Immature natural killer cell (primary cell): ENCODE measurements around the gene COQ10A. TPM values are rescaled to one million over a fixed set of nuclear protein-coding genes. Genes with fewer than 3 reads are reported as not detected.
"Not testable (repeated sequence)": the region's sequence is repeated elsewhere in the genome, so short reads cannot be mapped to it uniquely, and the experiment has no call there.

ENCODE experiments used
- DNase-seq, 3 donors: peaks; one replicate each; pipeline ENCODE4 v3.0.0; 2022; ENCODE audit warnings: mixed read lengths in 1 of 3
- H3K27ac Mint-ChIP-seq, 6 donors: one replicate each; pipeline ENCODE4 v1.8.0; 2020; ENCODE audit warnings: mixed read lengths in 6 of 6, mild to moderate bottlenecking in 5 of 6, inconsistent platforms in 4 of 6, moderate library complexity in 3 of 6
- H3K27me3 Mint-ChIP-seq, 3 donors: one replicate each; pipeline ENCODE4 v1.8.0; 2020 to 2021; ENCODE audit warnings: low read depth in 3 of 3, mild to moderate bottlenecking in 3 of 3, mixed read lengths in 3 of 3, moderate library complexity in 3 of 3, inconsistent platforms in 1 of 3
- H3K36me3 Mint-ChIP-seq, 3 donors: one replicate each; pipeline ENCODE4 v1.8.0; 2020; ENCODE audit warnings: mixed read lengths in 3 of 3, inconsistent platforms in 2 of 3, mild to moderate bottlenecking in 2 of 3
- H3K4me1 Mint-ChIP-seq, 2 donors: one replicate each; pipeline ENCODE4 v1.8.0; 2020; ENCODE audit warnings: inconsistent platforms in 2 of 2, mild to moderate bottlenecking in 2 of 2, mixed read lengths in 2 of 2, moderate library complexity in 1 of 2
- H3K4me3 Mint-ChIP-seq, 5 donors: one replicate each; pipeline ENCODE4 v1.8.0; 2020; ENCODE audit warnings: mild to moderate bottlenecking in 5 of 5, mixed read lengths in 5 of 5, inconsistent platforms in 3 of 5, moderate library complexity in 3 of 5
- H3K9me3 Mint-ChIP-seq, 6 donors: one replicate each; pipeline ENCODE4 v1.8.0; 2020; ENCODE audit warnings: mild to moderate bottlenecking in 6 of 6, mixed read lengths in 6 of 6, inconsistent platforms in 4 of 6, moderate library complexity in 3 of 6
- polyA plus RNA-seq, 3 donors: library from polyadenylated mRNA; unstranded; fragments of 300-500 nt; fragmentation: Illumina TruSeq; gene quantifications; one replicate each; pipeline ENCODE4 v1.2.3, GENCODE V29; 2021

The COQ10A gene
- polyA plus RNA-seq, 3 donors from 2014 or later, result 12.0 to 18.6 (median 18.3) TPM

DNA sequence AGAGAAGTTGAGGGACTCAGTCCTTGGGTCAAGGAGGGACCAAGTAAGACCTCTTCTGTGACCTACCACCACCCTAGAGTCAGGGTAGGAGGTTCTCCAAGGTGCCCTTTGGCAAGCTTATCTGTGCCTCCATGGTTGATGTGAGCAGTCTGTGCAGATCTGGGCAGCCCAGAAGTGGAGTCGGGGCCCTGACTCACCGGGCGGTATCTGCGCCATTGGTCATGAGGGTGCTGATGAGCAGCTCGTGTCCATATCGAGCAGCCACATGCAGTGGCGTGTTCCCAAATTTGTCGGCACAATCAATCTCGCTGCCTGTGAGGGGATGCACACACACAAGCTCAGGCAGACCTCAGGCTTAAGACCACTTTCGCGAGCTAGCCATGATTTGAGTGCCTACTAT lies 13.7 kb upstream of the COQ10A start:
- no peaks in the 10 kb centered on the region for H3K27me3 Mint-ChIP-seq
- H3K9me3 Mint-ChIP-seq, result no peaks in the 10 kb centered on the region
- peaks cover 14 to 15% of the 10 kb centered on the region in 2 donors for H3K4me1 Mint-ChIP-seq
- no peak for DNase-seq
- no peak overlapping the region for H3K4me3 Mint-ChIP-seq
- no peak overlapping the region for H3K27ac Mint-ChIP-seq
- peaks cover 3 to 33% (median 10%) of the 10 kb centered on the region in 3 donors for H3K36me3 Mint-ChIP-seq

DNA sequence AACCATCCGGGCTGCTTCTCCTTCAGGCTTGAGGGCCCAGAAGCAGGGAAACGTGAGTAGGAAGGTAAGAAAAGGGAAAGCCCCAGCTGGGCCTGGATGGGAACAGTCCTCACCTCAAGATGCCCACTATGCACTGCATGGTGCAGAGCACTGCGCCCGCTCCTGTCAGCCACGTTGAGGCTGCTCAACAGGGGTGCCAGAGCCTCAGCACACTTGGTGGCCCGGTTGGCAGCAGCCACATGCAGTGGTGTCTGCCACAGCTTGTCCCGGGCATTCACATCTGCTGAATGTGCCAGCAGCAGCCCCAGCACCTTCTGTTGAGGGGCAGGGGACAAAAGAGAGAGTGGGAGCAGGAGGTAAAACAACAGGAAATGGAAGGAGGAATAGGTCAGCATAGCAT lies 11.1 kb upstream of the COQ10A start:
- Mint-ChIP-seq H3K9me3 (no peaks in the 10 kb centered on the region), H3K27me3 (peaks cover 1 to 8% (median 2%) of the 10 kb centered on the region in 3 donors), H3K27ac (peak overlapping the region in 2 of 6 donors; percentile 3 to 35), H3K4me3 (no peak overlapping the region), H3K36me3 (peaks cover 3 to 28% (median 10%) of the 10 kb centered on the region in 3 donors), H3K4me1 (peaks cover 22 to 23% of the 10 kb centered on the region in 2 donors)
- no peak for DNase-seq

DNA sequence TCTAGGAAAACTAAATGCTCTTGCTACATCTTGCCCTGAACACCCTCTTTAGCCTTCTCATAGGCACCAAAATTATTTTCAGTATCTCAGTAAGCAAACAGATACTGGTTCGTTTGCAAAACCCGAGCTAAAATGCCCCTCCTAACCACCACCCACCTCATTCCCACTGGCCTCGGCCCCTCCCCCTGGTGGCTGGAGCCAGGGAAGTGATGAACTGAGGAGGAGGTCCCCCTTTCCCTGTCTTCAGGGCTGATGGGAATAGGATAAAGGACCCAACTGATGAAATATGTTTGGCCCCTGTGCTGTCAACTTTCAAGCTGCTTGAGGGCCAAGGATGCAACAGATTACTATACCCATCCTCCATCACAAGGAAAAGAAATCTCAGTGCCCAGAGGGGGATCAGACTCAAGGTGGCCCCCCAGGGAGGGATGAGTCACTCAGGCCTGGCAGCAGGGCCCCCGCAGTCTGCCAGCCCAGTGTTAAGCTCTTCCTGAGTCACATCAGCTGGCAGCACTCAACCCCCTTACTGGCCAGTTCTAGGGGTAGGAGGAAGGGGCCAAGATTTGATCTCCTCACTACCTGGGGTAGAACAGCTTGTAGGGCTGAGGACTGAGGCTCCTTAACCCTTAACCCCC lies 10.3 kb upstream of the COQ10A start:
- H3K9me3 Mint-ChIP-seq, result no peaks in the 10 kb centered on the region
- H3K27me3 Mint-ChIP-seq, result peaks cover 1 to 8% (median 2%) of the 10 kb centered on the region in 3 donors
- peak overlapping the region; percentile 2 to 76 (median 56) for H3K27ac Mint-ChIP-seq
- H3K4me1 Mint-ChIP-seq, result peaks cover 22 to 23% of the 10 kb centered on the region in 2 donors
- peak overlapping the region; percentile 77 to 85 (median 82) for H3K4me3 Mint-ChIP-seq
- peaks cover 3 to 28% (median 10%) of the 10 kb centered on the region in 3 donors for H3K36me3 Mint-ChIP-seq
- DNase-seq, result no peak

DNA sequence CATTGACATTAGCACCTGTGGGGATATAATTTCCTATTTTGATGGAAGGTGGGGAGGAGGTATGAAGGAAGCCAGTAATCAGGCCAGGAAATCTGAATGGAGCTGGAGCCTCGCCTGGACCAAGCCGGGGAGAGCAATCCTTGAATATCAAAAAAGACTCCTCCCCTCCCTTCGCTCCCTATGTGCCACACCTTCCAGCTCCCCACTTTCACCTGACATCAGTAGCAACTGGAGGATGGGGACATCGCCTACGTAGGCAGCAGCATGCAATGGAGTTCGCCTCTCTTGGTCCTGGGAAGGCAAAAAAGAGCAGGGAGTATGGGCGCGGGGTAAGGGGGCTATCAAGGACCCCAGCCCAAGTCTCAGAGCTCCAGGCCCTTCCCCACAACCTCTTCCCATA lies 9.7 kb upstream of the COQ10A start:
- Mint-ChIP-seq H3K9me3 (no peaks in the 10 kb centered on the region), H3K27me3 (peaks cover 1 to 8% (median 2%) of the 10 kb centered on the region in 3 donors), H3K4me1 (peaks cover 22 to 23% of the 10 kb centered on the region in 2 donors), H3K27ac (peak overlapping the region; percentile 32 to 76 (median 60)), H3K36me3 (peaks cover 3 to 24% (median 10%) of the 10 kb centered on the region in 3 donors), H3K4me3 (peak overlapping the region; percentile 77 to 85 (median 82))
- DNase-seq, result no peak

DNA sequence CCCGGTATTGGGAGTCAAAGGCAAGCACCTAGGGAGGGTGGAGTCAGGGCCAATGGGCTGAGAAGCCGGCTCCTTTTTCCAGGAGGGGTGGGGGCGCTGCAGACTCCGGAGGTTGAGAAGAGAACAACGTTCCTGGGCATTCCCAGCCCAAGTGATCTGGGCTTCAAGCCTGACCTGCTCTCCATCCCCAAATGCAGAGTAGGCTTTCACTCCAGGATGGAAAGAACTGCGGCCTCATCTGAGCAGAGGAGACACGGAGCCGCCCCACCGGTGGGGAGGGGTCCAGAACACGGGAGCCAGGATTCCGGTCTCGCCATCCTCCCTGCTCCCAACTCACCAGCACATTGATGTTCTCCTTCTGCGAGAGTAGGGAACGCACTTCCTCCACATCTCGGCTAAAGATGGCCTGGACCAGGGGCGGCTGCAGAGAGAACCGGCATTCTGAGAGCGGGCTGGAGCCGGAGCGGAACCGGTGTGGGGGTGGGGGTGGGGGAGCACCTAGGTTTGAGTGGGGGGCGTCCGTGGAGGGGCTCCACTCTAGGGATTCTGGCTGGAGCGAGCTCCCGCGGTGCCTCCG lies 9.2 kb upstream of the COQ10A start:
- H3K9me3 Mint-ChIP-seq, result no peaks in the 10 kb centered on the region
- H3K36me3 Mint-ChIP-seq, result peaks cover 0 to 19% (median 10%) of the 10 kb centered on the region in 3 donors
- peak overlapping the region in 5 of 6 donors; percentile 37 to 83 (median 57) for H3K27ac Mint-ChIP-seq
- H3K4me1 Mint-ChIP-seq, result peaks cover 22 to 23% of the 10 kb centered on the region in 2 donors
- H3K4me3 Mint-ChIP-seq, result peak overlapping the region; percentile 77 to 85 (median 82)
- H3K27me3 Mint-ChIP-seq, result peaks cover 1 to 8% (median 2%) of the 10 kb centered on the region in 3 donors
- no peak for DNase-seq

DNA sequence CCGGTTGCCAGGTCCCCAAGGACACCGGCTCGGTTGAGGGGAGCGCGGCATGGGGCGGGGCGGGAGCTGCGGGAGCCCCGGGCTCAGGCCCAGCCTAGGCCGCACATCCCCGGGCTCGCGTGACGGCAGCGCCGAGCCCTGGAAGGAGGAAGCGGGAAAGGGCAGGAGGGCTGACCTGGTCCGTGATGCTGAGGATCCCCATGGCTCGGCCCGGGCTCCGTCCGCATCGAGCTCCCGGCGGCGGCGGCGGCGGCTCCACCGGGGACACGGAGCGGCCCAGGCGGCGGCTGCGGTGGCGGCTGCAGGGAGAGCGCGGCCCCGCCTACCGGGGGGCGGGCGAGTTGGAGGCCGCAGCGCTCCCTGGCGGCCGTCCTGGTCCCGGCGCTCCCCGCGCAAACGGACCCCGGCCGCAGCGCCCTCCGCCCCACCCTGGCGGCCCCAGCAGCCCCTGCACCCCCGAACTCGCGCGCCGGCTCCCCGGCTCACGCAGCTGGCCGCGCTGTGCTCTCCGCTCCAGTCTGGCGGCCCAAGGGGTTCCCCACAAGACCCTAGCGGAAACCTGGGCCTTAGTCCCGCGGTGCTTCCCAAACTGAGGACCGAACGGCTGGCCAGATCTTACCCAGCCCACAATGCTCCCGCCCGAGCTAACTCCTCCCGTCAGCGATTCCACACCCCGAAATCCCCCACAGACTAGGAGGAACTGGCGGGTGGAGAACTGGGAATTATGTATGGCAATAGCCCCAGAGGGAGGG lies 8.5 kb upstream of the COQ10A start, which contains the start of gene ANKRD52:
Gene ANKRD52, minus strand, starts transcription at position 317 of the 752 bp plus-strand sequence. Its CDS starts 115 bp downstream, at position 202.
- Mint-ChIP-seq H3K4me1 (peaks cover 22 to 23% of the 10 kb centered on the region in 2 donors), H3K4me3 (peak within 1 kb of the TSS; percentile 85 to 94 (median 90)), H3K27me3 (peaks cover 1 to 8% (median 2%) of the 10 kb centered on the region in 3 donors), H3K27ac (peak within 1 kb of the TSS; percentile 79 to 91 (median 90)), H3K36me3 (peaks cover 0 to 12% (median 10%) of the 10 kb centered on the region in 3 donors), H3K9me3 (no peaks in the 10 kb centered on the region)
- DNase-seq, result peak; percentile 82 to 86 (median 85)

DNA sequence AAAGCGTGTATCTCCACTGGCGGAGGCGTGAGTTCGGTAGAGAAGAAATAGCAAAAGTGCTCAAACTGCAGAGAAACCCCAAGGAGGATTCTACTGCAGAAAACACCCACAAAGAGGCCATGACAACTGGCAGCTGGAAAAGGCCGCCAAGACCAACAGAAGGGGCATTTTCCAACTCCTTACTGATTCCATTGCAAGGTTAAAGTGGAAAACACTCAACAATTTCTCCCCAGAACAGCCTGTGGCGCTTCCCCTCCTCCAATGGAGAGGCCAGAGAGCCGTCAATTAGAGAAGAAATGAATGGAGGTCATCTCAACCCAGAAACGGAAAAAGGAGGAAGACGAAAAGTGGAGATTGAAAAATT lies 7.9 kb upstream of the COQ10A start:
- Mint-ChIP-seq H3K27ac (peak overlapping the region; percentile 79 to 91 (median 90)), H3K36me3 (peaks cover 0 to 10% (median 6%) of the 10 kb centered on the region in 3 donors), H3K4me1 (peaks cover 22 to 23% of the 10 kb centered on the region in 2 donors), H3K27me3 (peaks cover 1 to 8% (median 2%) of the 10 kb centered on the region in 3 donors), H3K4me3 (peak overlapping the region; percentile 85 to 94 (median 90)), H3K9me3 (no peaks in the 10 kb centered on the region)
- no peak for DNase-seq

DNA sequence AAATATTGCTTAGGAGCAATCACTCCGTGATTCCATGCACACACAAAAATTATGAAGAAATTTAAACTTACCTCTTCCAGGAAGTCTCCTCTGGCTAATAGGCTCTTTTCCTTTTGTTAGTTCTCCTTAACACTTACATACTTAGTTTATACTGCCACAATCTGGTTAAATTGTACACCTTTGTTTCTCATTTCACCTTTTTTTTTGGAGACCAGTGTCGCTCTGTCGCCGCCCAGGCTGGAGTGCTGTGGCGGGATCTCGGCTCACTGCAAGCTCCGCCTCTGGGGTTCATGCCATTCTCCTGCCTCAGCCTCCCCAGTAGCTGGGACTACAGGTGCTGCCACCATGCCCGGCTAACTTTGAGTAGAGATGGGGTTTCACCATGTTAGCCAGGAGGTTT lies 6.4 kb upstream of the COQ10A start:
- H3K4me3 Mint-ChIP-seq, result peak overlapping the region in 4 of 5 donors; percentile 12 to 64 (median 52)
- H3K4me1 Mint-ChIP-seq, result peaks cover 22 to 23% of the 10 kb centered on the region in 2 donors
- H3K27ac Mint-ChIP-seq, result no peak overlapping the region
- no peaks in the 10 kb centered on the region for H3K9me3 Mint-ChIP-seq
- H3K27me3 Mint-ChIP-seq, result peaks cover 1 to 8% (median 2%) of the 10 kb centered on the region in 3 donors
- DNase-seq, result no peak
- peaks cover 0 to 4% (median 4%) of the 10 kb centered on the region in 3 donors for H3K36me3 Mint-ChIP-seq

DNA sequence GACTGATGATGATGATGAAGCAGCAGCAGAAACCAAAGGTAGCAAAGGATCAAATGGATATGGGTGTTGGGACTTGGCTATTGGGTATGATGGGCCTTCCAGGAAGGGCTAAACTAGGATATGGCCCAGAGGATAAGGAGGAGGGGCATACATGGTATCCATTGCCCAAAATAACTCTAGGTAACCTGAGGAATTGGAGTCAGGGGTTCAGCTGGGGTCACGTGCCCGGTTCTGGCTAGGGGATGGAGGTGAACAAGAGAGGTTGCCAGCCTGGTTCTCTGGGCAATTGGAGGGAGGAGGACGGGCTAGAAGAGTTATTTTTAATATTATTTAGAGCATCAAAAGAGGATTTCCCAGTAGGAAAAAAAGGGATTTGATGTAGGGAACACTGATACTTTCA lies 5.8 kb upstream of the COQ10A start:
- H3K9me3 Mint-ChIP-seq, result no peaks in the 10 kb centered on the region
- H3K4me1 Mint-ChIP-seq, result peaks cover 21 to 24% of the 10 kb centered on the region in 2 donors
- peaks cover 1 to 8% (median 2%) of the 10 kb centered on the region in 3 donors for H3K27me3 Mint-ChIP-seq
- no peak for DNase-seq
- no peak overlapping the region for H3K27ac Mint-ChIP-seq
- peak overlapping the region in 1 of 5 donors; percentile 4 for H3K4me3 Mint-ChIP-seq
- peaks cover 0 to 3% (median 3%) of the 10 kb centered on the region in 3 donors for H3K36me3 Mint-ChIP-seq

DNA sequence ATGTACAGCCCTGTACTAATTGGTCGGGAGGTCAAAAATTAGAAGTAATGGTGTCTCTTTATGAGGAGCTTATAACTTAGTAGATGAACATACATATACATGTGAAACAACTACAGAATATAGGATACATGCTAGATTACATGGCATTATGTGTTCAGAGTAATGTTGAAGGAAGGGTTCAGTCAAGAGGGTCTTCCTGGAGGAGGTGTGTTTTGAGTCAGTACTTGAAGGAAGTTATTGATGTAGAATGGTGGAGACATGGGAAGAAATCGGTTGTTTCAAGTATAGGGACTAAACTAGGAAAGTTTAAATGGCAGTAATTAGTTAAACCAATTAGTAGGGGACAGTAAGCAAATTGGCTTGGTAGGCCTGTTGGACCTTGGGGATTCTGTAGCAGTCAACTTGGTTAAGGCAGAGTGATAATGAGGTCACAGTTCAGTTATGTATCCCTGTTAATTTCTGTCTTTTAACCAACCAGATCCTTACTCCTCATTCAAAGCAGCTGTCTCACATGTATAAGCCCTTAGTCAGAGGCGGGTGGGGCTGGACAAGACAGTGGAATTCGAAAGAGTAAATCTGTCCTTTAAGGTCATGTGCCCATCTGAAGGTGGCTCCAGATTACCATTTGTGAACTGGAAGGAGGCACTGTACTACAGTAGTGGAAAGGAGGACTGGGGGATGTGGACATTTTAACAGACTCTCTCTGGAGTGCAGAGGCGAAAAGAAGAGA lies 5.1 kb upstream of the COQ10A start:
- Mint-ChIP-seq H3K9me3 (no peaks in the 10 kb centered on the region), H3K27me3 (peaks cover 1 to 12% (median 5%) of the 10 kb centered on the region in 3 donors), H3K27ac (no peak overlapping the region), H3K4me1 (peaks cover 20 to 24% of the 10 kb centered on the region in 2 donors), H3K4me3 (no peak overlapping the region), H3K36me3 (no peaks in the 10 kb centered on the region)
- DNase-seq, result no peak

DNA sequence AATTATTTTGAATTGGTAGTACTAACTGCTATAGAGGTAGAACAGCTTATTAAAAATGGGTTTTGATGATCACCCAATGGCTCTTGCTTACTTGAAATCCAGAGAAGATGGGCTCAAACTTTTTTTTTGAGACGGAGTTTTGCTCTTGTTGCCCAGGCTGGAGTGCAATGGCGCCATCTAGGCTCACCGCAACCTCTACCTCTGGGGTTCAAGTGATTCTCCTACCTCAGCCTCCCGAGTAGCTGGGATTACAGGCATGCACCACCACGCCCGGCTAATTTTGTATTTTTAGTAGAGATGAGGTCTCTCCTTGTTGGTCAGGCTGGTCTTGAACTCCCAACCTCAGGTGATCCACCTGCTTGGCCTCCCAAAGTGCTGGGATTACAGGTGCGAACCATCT lies 3.8 kb upstream of the COQ10A start:
- H3K9me3 Mint-ChIP-seq, H3K4me3 Mint-ChIP-seq: not testable (repeated sequence)

DNA sequence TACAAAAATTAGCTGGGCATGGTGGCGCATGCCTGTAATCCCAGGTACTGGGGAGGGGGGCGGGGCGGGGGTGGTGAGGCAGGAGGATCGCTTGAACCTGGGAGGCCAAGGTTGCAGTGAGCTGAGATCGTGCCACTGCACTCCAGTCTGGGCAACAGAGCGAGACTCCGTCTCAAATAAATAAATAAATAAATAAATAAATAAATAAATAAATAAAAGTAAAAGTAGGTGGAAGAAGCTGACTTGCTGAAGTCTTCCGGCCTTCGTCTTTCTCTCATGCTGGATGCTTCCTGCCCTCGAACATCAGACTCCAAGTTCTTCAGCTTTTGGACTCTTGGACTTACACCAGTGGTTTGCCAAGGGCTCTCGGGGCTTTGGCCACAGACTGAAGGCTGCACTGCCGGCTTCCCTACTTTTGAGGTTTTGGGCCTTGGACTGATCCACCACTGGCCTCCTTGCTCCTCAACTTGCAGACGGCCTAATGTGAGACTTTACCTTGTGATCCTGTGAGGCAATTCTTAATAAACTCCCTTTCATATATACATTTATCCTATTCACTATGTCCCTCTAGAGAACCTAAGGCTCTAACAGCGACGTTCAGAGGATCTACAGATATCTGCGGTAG lies 562 bp upstream of the COQ10A start:
- DNase-seq, H3K36me3 Mint-ChIP-seq, H3K27me3 Mint-ChIP-seq, H3K9me3 Mint-ChIP-seq: not testable (repeated sequence)
- Mint-ChIP-seq H3K27ac (peak overlapping the region; percentile 91 to 98 (median 95)), H3K4me3 (peak overlapping the region; percentile 91 to 98 (median 97)), H3K4me1 (peaks cover 19 to 20% of the 10 kb centered on the region in 2 donors)

More for the DNA sequence above, 3.8 kb upstream of the COQ10A start:
- H3K27ac Mint-ChIP-seq, DNase-seq, H3K36me3 Mint-ChIP-seq: not testable (repeated sequence)
- H3K4me1 Mint-ChIP-seq, result peaks cover 24 to 25% of the 10 kb centered on the region in 2 donors
- peaks cover 1 to 14% (median 9%) of the 10 kb centered on the region in 3 donors for H3K27me3 Mint-ChIP-seq
